Rectal smooth muscle tissue (tissue), 1 donor: ENCODE results near the gene PRKCH.

Experiments
- H3K27ac ChIP-seq: one replicate; pipeline ENCODE4 v1.7.0; 2013; ENCODE audit warnings: low read depth, low read length, inconsistent platforms
- H3K27me3 ChIP-seq: one replicate; pipeline ENCODE4 v1.7.0; 2013; ENCODE audit warnings: low read length; ENCODE audit not compliant: control insufficient read depth, insufficient read depth
- H3K36me3 ChIP-seq: one replicate; pipeline ENCODE4 v1.7.0; 2013; ENCODE audit warnings: low read length; ENCODE audit not compliant: control insufficient read depth, insufficient read depth
- H3K4me1 ChIP-seq: one replicate; pipeline ENCODE4 v1.7.0; 2013; ENCODE audit warnings: low read length; ENCODE audit not compliant: control insufficient read depth, insufficient read depth
- H3K4me3 ChIP-seq: one replicate; pipeline ENCODE4 v1.7.0; 2013; ENCODE audit warnings: low read length
- H3K9ac ChIP-seq: one replicate; pipeline ENCODE4 v1.7.0; 2013; ENCODE audit warnings: low read length

PRKCH gene

DNA sequence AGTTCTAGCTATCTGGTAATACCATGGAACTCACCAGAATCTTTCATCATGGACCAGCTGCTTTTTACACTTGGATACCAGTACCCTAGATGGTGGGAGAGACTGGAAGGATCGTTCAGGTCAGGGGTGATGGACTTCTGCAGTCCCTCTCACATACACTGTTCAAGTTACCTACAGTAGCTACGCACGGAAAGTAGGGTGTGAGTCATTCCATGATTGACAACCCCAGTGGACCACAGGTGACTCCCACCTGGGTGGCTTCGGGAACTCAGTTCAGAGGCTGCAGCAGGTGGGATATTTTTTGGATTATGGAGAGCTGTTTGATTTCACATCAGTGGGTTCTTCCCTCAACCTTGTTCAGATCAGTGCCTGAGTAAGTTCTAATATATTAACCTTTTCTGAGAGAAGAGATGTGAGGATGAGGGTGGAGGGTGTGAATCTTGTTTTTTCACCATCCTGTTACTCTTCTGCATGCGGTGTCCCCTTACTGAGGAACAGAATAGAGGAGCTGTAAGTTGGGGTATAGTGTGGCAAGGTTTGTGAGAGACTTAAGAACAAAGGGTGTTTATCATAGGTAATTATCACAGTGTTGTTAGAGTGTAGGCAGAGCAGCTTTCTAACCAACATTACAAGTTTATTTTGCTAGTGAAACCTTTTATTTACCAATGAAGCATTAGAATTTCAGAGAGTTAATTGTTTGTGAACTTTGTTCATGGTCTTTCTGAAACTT lies 39.6 kb downstream of the PRKCH start:
- H3K4me3 ChIP-seq = no peak overlapping the region
- H3K9ac ChIP-seq = no peak overlapping the region
- H3K27ac ChIP-seq = no peak overlapping the region
- H3K27me3 ChIP-seq = no peaks in the 10 kb centered on the region
- no peaks in the 10 kb centered on the region for H3K4me1 ChIP-seq
- no peaks in the 10 kb centered on the region for H3K36me3 ChIP-seq

DNA sequence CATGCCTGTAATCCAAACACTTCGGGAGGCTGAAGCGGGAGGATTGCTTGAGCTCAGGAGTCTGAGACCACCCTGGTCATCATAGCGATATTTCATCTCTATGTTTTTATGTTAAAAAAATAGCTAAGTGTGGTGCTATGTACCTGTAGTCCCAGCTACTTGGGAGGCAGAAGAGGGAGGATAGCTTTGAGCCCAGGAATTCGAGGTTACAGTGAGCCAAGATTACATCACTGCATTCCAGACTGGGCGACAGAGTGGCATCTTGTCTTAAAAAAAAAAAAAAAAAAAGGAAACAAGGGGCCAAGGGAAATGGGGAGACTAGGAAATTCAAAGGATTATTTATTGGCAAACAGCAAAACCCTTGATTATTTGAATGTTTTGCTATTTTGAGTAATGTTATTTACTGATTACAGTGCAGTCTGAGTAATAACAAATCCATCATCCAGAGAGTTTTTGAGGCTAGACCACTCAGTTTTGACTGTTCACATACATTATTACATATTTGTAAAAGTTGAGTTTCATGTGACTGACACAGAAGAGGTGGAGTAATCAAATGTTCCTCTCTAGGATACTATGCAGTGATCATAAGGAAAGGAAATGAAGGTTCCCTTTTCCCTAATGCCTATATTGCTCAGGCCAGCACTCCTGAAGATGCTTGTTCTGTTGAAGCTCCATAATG lies 40.8 kb downstream of the PRKCH start:
- no peaks in the 10 kb centered on the region for H3K4me1 ChIP-seq
- H3K4me3 ChIP-seq = no peak overlapping the region
- no peak overlapping the region for H3K9ac ChIP-seq
- H3K27ac ChIP-seq = no peak overlapping the region
- no peaks in the 10 kb centered on the region for H3K27me3 ChIP-seq
- no peaks in the 10 kb centered on the region for H3K36me3 ChIP-seq

DNA sequence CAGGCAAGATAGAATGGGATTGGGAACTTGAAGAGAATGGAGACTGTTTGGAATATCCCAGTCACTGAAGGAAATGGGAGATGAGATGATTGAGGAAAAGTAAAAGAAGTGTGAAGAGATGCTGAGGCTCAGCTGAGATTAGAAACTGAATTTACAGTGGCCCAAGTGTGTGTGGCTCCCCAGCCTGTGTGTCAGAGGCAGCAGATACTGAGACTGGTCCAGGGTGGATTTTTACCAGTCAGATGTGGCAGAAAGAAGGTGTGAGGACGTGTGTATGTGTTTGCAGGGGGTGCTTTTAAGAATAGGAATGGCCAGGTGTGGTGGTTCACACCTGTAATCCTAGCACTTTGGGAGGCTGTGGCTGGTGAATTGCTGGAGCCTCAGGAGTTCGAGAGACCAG lies 42.9 kb downstream of the PRKCH start:
- Histone ChIP-seq H3K27me3 (no peaks in the 10 kb centered on the region), H3K36me3 (no peaks in the 10 kb centered on the region), H3K9ac (no peak overlapping the region), H3K27ac (no peak overlapping the region), H3K4me1 (no peaks in the 10 kb centered on the region), H3K4me3 (no peak overlapping the region)

DNA sequence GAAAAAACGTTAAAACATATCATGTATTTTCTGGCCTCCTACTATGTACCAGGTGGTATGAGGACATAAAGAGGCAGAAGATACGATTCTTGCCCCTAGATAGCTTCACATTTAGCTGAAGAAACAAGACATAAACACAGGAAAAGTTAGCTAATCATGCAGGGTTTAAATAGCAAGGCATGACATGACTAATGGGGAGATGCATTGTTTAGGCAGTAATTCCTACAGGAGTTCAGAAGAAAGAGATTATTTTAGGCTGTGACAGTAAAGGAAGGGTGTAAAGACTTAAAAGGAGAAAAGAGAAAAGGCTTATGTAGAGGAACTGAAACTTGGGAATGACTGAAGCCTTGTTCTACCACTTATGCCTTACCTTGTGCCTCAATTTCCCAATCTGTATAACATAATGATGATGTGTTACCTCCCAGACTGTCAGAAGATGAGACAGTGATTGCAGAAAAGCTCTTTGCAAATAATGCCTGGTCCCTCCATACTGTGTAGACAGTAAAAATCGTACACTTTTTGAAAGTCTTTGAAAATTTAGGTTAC lies 44.4 kb downstream of the PRKCH start:
- Histone ChIP-seq H3K4me3 (no peak overlapping the region), H3K36me3 (no peaks in the 10 kb centered on the region), H3K4me1 (no peaks in the 10 kb centered on the region), H3K27me3 (no peaks in the 10 kb centered on the region), H3K27ac (no peak overlapping the region), H3K9ac (no peak overlapping the region)

DNA sequence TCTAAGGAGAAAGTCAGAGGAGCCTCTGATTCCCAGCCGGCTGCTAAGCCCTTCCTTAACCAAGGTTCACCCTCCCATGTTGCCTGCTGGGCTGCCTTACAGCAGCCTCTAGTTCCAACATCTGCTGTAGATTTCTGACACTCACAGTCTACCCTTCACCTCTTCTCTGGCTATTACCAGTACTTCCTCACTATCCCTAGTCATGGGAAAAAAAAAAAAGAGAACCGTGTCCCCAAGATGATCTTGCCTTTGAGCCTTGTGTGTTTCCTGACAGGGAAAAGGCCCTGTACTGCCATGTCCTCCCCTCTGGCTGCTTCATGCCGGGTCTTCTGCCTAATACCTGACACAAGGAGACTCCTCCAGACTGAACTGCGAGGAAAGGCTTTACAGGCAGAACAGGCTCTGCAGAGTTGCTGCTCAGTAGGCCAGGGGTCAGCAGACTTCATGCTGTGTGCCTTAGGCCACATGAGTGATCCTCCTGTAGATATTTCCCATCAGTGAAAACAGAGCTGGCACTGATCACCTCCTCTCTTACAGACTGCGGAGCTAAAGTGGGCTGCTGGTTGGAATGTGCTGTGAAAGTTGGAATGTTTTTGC lies 46.8 kb downstream of the PRKCH start:
- H3K27ac ChIP-seq = no peak overlapping the region
- no peaks in the 10 kb centered on the region for H3K4me1 ChIP-seq
- H3K27me3 ChIP-seq = no peaks in the 10 kb centered on the region
- H3K9ac ChIP-seq = no peak overlapping the region
- H3K4me3 ChIP-seq = no peak overlapping the region
- H3K36me3 ChIP-seq = no peaks in the 10 kb centered on the region

DNA sequence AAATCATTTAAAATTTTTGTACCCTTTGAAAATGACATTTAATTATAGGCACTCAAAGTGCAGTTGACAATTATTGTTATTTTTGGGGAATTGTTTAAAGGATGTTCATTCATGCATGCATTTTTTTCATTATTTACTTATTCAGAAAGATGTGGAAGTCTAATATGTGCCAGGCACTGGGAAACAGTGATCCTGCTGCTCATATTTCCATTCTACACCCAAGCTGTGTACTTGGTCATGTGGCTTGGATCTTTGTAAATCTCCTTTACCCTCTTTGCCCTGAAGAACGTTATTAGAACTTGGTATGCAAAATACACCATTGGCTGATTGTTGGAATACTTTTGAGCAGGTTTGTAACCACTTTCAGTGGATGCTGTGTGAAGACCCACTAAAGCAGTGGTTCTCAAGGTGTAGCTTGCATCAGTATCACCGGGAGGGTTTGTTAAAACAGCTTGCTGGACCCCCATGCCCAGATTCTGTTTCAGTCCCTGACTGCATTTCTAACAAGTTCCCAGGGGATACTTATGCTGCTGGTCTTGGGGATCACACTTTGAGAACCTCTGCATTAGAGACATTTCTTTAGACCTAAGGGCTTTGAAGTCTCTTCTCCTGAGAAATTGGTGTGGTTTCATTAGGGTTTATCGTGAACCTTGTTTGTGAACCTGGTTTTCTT lies 47.5 kb downstream of the PRKCH start:
- no peak overlapping the region for H3K9ac ChIP-seq
- no peaks in the 10 kb centered on the region for H3K4me1 ChIP-seq
- H3K4me3 ChIP-seq = no peak overlapping the region
- H3K36me3 ChIP-seq = no peaks in the 10 kb centered on the region
- no peak overlapping the region for H3K27ac ChIP-seq
- no peaks in the 10 kb centered on the region for H3K27me3 ChIP-seq

DNA sequence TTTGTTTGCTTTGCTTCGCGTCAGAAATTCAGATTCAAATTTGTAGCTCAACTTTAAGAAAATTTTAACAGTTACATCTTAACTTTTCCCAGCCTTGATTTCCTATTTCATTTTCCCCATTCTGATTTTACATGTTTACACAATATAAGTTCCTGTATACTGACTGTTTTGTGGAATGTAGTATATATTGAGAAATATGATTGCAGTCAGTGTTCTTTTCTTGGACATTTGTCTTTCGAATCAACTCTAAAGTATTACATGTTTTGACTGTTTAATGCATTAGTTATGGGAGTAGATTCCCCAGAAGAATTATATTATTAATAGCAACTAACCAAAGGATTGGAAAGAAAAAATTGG lies 48.1 kb downstream of the PRKCH start:
- Histone ChIP-seq H3K9ac (no peak overlapping the region), H3K27ac (no peak overlapping the region), H3K36me3 (no peaks in the 10 kb centered on the region), H3K4me1 (no peaks in the 10 kb centered on the region), H3K4me3 (no peak overlapping the region), H3K27me3 (no peaks in the 10 kb centered on the region)

DNA sequence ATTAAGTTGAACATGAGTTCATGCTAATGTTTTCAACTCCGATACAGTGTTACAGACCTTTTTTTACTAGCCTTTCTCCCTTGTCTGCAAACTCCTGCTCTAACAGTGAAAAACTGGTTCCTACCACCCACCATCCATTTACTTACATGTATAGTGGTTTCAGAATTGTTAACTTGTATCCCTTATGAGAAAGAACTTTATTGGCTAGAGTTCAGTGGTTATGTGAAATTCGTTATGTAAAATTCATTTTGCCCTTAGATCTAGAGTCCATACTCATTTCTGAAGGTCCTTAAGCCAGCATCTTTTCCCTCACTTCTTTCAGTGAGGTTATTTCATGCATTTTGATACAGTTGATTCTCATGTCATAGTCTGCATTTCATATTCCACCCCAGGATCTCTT lies 51.0 kb downstream of the PRKCH start:
- Histone ChIP-seq H3K36me3 (no peaks in the 10 kb centered on the region), H3K27me3 (no peaks in the 10 kb centered on the region), H3K4me3 (no peak overlapping the region), H3K9ac (no peak overlapping the region), H3K27ac (no peak overlapping the region), H3K4me1 (no peaks in the 10 kb centered on the region)

DNA sequence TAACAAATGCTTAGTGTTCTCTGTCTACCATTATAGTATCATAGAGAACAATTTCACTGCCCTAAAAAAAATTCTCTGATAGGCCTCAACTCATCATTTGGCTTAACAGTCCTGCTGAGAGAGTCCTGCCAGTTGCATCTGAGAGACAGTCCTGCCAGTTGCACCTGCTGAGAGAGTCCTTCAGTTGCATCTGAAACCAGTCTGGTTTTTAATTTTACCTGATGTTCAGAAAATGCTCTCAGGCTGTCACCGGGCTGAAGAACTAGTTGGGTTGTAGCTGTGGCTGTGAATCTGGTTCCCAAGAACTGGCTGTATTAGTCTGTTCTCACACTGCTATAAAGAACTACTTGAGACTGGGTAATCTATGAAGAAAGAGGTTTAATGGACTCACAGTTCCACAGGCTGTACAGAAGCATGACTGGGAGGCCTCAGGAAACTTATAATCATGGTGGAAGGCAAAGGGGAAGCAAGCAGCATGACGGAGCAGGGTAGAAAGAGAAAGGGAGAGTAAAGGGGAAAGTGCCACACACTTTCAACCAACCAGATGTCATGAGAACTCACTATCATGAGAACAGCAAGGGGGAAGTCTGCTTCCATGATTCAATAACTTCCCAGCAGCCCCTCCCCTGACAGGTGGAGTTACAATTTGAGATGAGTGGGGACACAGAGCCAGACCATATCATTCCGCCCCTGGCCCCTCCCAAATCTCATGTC lies 51.6 kb downstream of the PRKCH start:
- H3K4me1 ChIP-seq = no peaks in the 10 kb centered on the region
- H3K4me3 ChIP-seq = no peak overlapping the region
- H3K36me3 ChIP-seq = no peaks in the 10 kb centered on the region
- H3K27ac ChIP-seq = no peak overlapping the region
- no peaks in the 10 kb centered on the region for H3K27me3 ChIP-seq
- no peak overlapping the region for H3K9ac ChIP-seq

DNA sequence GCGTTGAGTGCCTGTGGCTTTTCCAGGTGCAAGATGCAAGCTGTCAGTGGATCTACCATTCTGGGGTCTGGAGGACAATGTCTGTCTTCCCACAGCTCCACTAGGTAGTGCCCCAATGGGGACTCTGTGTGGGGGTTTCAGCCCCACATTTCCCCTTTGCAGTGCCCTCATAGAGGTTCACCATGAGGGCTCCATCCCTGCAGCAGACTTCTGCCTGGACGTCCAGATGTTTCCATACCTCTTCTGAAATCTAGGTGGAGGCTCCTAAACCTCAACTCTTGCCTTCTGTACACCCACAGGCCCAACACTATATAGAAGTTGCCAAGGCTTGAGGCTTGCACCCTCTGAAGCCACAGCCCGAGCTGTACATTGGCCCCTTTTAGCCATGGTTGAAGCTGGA lies 52.9 kb downstream of the PRKCH start:
- no peak overlapping the region for H3K9ac ChIP-seq
- no peaks in the 10 kb centered on the region for H3K4me1 ChIP-seq
- no peak overlapping the region for H3K27ac ChIP-seq
- H3K4me3 ChIP-seq = no peak overlapping the region
- H3K36me3 ChIP-seq = no peaks in the 10 kb centered on the region
- H3K27me3 ChIP-seq = no peaks in the 10 kb centered on the region

DNA sequence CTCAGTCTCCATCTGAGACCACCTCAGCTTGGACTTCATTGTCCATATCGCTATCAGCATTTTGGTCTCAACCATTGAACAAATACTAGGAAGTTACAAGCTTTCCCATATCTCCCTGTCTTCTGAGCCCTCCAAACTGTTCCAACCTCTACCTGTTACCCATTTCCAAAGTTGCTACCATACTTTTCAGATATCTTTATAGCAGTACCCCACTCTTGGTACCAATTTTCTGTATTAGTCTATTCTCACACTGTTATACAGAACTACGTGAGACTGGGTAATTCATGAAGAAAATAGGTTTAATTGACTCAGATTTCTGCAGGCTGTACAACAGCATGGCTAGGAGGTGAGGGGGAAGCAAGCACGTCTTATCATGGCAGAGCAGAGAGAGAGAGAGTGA lies 53.8 kb downstream of the PRKCH start:
- Histone ChIP-seq H3K36me3 (no peaks in the 10 kb centered on the region), H3K27ac (no peak overlapping the region), H3K4me3 (no peak overlapping the region), H3K27me3 (no peaks in the 10 kb centered on the region), H3K4me1 (no peaks in the 10 kb centered on the region), H3K9ac (no peak overlapping the region)

DNA sequence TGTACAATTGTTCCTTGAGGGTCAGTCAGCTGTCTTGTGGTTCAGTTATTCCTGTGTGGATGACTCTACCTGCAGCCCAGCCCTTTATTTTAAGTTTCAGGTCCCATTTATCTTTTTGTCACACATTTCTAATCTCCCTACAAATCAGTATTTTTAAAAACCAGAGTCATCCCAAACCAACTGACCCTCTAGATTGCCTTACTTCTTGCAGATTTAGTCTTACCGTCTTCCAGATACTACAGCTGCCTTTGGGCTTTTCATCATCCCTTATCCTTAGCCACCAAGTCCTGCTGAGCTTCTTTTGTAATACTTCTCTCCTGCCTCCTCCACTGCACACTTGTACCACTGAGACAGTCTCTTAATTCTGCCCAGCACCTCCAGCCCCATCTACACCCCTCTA lies 54.9 kb downstream of the PRKCH start:
- H3K4me1 ChIP-seq = no peaks in the 10 kb centered on the region
- H3K4me3 ChIP-seq = no peak overlapping the region
- H3K27me3 ChIP-seq = no peaks in the 10 kb centered on the region
- H3K27ac ChIP-seq = no peak overlapping the region
- no peaks in the 10 kb centered on the region for H3K36me3 ChIP-seq
- no peak overlapping the region for H3K9ac ChIP-seq
